Progenitor cell of endocrine pancreas (in vitro differentiated cells): ENCODE data around the gene RET. TPM values are rescaled to one million over a fixed set of nuclear protein-coding genes. Genes with fewer than 3 reads are reported as not detected.

Experiments used
- DNase-seq: peaks from one replicate; pipeline ENCODE4 v3.0.0; 2021; ENCODE audit warnings: low spot score; ENCODE audit not compliant: unreplicated experiment
- H3K27ac Mint-ChIP-seq: 2 replicates; pipeline ENCODE4 v1.8.0; 2021; ENCODE audit warnings: mild to moderate bottlenecking, moderate library complexity, mixed read lengths
- H3K27me3 Mint-ChIP-seq: 2 replicates; pipeline ENCODE4 v1.8.0; 2021; ENCODE audit warnings: mixed read lengths
- H3K36me3 Mint-ChIP-seq: 2 replicates; pipeline ENCODE4 v1.8.0; 2022; ENCODE audit warnings: mixed read lengths; ENCODE audit not compliant: insufficient read depth
- H3K4me1 Mint-ChIP-seq: 2 replicates; pipeline ENCODE4 v1.8.0; 2021; ENCODE audit warnings: low read depth, mixed read lengths
- H3K4me3 Mint-ChIP-seq: 2 replicates; pipeline ENCODE4 v1.8.0; 2021; ENCODE audit warnings: low read depth, mild to moderate bottlenecking, moderate library complexity, mixed read lengths
- H3K9me3 Mint-ChIP-seq: 2 replicates; pipeline ENCODE4 v1.8.0; 2021; ENCODE audit warnings: low read depth, mixed read lengths
- total RNA-seq: library from RNA; stranded (reverse); gene quantifications from 2 replicates; pipeline ENCODE4 v1.2.1, GENCODE V29; 2021
- TF ChIP-seq, protein P1 (sequence below): fragments of 200-600 bp; sonication (generic); IDR thresholded peaks from one replicate; pipeline ENCODE4 v1.5.0; 2021; ENCODE audit warnings: antibody characterized with exemption, mild to moderate bottlenecking; ENCODE audit not compliant: unreplicated experiment

The RET gene
- total RNA-seq, 1 donor from 2014 or later: 1.5 TPM

DNA sequence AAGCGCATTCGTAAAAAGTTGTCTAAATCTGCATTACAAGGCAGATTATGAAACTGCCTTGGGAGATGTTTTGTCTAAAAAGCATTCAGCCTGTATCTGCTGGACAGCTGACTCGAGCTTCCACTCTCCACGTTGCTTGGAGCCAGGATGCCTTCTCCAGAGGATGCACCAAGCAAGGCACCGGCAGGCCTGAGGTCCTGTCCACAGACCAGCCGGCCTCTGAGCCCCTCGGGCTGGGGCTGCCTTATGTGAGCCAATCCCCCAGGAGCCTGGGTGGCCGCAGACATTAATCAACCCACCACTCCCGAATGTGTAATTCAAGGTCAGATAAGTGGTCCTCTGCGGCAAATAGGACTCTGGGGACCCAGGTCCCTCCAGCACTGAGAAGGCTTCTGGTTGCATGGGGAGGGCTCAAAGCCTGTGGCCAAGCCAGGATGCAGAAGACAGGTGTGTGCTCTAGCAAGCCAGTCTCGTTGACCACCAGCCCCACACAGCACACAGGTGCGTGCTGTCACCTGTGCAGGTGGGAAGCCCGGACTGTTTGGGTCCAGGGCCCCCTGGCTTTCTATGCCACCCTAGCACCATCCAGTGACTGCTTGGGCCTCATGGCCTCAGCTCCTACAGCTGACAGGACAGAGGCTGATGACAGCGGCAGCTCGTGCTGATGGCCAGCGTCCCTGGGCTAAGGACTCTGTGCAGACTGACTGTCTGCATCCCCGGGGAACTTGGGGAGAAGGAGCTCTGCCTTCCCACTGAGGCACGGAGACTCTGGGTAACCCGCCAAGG lies 4.8 kb upstream of the RET start:
- Mint-ChIP-seq H3K9me3 (no peaks in the 10 kb centered on the region), H3K27me3 (peaks cover 59% of the 10 kb centered on the region), H3K36me3 (no peaks in the 10 kb centered on the region), H3K4me1 (peaks cover 5% of the 10 kb centered on the region), H3K4me3 (no peak overlapping the region), H3K27ac (no peak overlapping the region)
- TF ChIP-seq, protein P1, sequence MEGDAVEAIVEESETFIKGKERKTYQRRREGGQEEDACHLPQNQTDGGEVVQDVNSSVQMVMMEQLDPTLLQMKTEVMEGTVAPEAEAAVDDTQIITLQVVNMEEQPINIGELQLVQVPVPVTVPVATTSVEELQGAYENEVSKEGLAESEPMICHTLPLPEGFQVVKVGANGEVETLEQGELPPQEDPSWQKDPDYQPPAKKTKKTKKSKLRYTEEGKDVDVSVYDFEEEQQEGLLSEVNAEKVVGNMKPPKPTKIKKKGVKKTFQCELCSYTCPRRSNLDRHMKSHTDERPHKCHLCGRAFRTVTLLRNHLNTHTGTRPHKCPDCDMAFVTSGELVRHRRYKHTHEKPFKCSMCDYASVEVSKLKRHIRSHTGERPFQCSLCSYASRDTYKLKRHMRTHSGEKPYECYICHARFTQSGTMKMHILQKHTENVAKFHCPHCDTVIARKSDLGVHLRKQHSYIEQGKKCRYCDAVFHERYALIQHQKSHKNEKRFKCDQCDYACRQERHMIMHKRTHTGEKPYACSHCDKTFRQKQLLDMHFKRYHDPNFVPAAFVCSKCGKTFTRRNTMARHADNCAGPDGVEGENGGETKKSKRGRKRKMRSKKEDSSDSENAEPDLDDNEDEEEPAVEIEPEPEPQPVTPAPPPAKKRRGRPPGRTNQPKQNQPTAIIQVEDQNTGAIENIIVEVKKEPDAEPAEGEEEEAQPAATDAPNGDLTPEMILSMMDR: no peak
- no peak for DNase-seq

DNA sequence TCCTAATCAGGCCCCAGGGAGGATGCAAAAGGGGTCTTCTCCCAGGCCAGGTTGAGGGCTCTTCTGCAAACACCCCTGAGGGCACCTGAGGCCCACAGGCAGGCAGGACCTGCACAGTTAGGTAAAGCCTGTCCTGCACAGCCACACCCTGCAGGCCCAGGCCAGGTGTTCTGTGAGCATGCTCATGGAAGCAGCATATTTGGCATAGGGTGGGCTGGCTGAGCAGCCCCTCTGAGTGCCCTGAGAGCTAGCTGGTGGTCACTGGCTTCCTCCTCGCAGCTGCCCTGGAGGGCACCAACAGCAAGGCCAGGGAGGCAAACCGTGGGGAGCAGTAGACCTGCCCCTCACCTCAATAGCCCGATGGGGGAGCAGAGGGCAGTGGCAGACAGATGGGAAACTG lies 3.7 kb upstream of the RET start:
- H3K36me3 Mint-ChIP-seq: no peaks in the 10 kb centered on the region
- H3K4me3 Mint-ChIP-seq: no peak overlapping the region
- DNase-seq: no peak
- no peaks in the 10 kb centered on the region for H3K9me3 Mint-ChIP-seq
- H3K27me3 Mint-ChIP-seq: peaks cover 66% of the 10 kb centered on the region
- TF ChIP-seq, protein P1: no peak
- peaks cover 7% of the 10 kb centered on the region for H3K4me1 Mint-ChIP-seq
- no peak overlapping the region for H3K27ac Mint-ChIP-seq

DNA sequence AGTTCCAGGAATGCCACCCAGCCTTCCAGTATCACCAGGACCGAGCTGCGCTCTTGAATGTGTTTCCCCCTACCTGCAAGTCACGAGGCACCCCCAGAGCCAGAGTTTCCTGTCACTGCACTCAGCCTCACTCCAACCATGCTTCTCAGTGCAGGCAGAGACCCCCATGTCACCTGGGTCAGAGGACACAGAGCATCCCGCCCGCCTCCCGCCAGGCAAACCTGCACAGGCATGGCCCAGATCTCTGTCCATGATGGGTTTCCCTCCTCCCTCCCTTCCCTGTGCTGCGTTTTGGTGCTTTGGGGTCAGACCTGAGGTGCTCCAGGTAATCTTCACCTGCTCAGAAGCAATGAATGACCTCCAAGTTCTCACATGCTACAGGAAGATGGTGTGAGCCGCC lies 3.1 kb upstream of the RET start:
- Mint-ChIP-seq H3K27ac (no peak overlapping the region), H3K4me1 (peaks cover 6% of the 10 kb centered on the region), H3K27me3 (peaks cover 70% of the 10 kb centered on the region), H3K36me3 (no peaks in the 10 kb centered on the region), H3K9me3 (no peaks in the 10 kb centered on the region), H3K4me3 (no peak overlapping the region)
- TF ChIP-seq, protein P1: no peak
- no peak for DNase-seq

DNA sequence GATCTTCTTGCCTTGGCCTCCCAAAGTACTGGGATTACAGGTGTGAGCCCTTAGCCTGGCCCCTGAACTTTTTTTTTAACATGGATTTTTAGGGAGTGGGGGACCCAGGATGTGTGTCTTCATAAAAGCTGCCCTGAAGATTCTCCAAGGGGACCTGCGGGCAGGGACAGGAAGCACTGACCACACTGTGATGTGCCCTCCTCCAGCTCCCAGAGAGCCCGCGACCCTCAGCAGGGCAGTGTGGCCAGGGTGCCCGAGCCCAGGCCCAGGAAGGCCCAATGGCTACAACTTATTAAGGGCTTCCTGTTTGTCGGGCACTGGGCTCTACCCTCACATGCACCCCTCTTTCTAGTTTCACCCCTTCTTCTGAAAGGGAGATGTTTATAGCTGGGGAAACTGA lies 2.5 kb upstream of the RET start:
- Mint-ChIP-seq H3K36me3 (no peaks in the 10 kb centered on the region), H3K27me3 (peaks cover 71% of the 10 kb centered on the region), H3K9me3 (no peaks in the 10 kb centered on the region), H3K27ac (no peak overlapping the region), H3K4me3 (no peak overlapping the region), H3K4me1 (peaks cover 2% of the 10 kb centered on the region)
- TF ChIP-seq, protein P1: no peak
- no peak for DNase-seq

DNA sequence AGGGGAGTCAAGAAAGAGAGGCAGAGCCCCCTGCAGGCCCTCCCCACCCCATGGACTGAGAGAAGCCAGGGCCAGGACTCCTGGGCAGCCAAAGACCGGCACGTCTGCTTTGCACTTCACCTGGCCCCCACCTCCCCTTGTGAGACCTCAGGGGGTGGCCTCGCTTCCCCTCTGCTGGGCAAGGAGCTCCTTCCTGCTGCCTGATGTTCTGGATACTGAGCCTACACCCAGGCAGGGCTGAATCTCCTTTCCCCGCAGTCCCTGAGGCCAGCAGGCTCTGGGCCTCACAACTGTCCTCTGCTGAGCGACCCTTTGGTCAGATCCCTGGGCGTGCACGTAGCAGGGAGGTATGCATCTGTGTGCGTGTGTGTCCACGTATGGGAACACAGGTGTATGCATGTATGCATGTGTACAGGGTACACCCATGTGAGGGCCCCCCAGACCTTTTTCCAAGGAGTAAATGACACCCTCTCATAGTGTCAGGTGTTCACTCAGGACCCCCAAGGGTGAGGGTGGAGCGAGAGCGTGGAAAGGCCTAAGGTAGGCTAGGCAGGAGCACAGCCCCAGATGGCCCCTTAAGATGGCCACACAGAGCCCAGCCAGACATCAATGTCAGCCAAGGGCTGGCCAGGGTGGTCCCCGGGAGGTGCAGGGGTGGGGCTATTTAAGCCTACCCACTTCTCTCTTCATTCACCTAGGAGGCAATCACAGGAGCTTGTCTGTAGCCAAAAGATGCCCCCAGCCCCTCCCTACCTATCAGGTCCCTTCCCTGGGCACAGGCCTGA lies 1.9 kb upstream of the RET start:
- TF ChIP-seq, protein P1: no peak
- Mint-ChIP-seq H3K4me3 (no peak overlapping the region), H3K27me3 (peaks cover 77% of the 10 kb centered on the region), H3K36me3 (no peaks in the 10 kb centered on the region), H3K27ac (no peak overlapping the region), H3K9me3 (no peaks in the 10 kb centered on the region), H3K4me1 (peaks cover 2% of the 10 kb centered on the region)
- DNase-seq: no peak
